GM12878 (cell line): Measurements from ENCODE around the gene ZNF48. TPM values are rescaled to one million over a fixed set of nuclear protein-coding genes. Genes with fewer than 3 reads are reported as not detected.

Source experiments
- ATAC-seq: fragments of 200-7000 bp; cut with Tn5 transposase; 3 replicates; pipeline ENCODE4 v1.9.1; 2020; ENCODE audit warnings: mild to moderate bottlenecking, moderate library complexity
- BruUV-seq: library from RNA; stranded (reverse); fragments of 400-500 nt; replicated peaks from 2 replicates; lab custom pipeline; 2021; lab: Mats Ljungman, UMichigan
- CTCF ChIA-PET: fragments of 300-600 bp; sonication (Branson Sonifier 250); formaldehyde crosslinking; extraction: SDS; loops from one replicate; lab custom pipeline; 2021; ENCODE audit warnings: inconsistent platforms; lab: Yijun Ruan, JAX
- POLR2A ChIA-PET: fragments of 350-600 bp; formaldehyde crosslinking; extraction: SDS; loops from one replicate; lab custom pipeline; 2021; ENCODE audit warnings: inconsistent platforms; lab: Charles Lee
- RAD21 ChIA-PET: fragments of 300-600 bp; sonication (Branson Sonifier 250); formaldehyde crosslinking; loops from one replicate; lab custom pipeline; 2023; ENCODE audit warnings: antibody characterized with exemption; ENCODE audit not compliant: unreplicated experiment; lab: Charles Lee
- SMC1A ChIA-PET: fragments of 300-600 bp; sonication (Branson Sonifier 250); formaldehyde crosslinking; loops from one replicate; lab custom pipeline; 2023; ENCODE audit not compliant: unreplicated experiment, uncharacterized antibody; lab: Charles Lee
- DNase-seq: peaks from one replicate; pipeline ENCODE4 v3.0.0-alpha.2; 2011; ENCODE audit warnings: low read depth, low spot score
- FAIRE-seq: peaks from 3 replicates; lab custom pipeline; 2011; peaks lifted over from hg19 to GRCh38; lab: Jason Lieb, UNC
- H2AFZ ChIP-seq: 2 replicates; pipeline ENCODE4 v1.6.0; 2011; ENCODE audit warnings: low read depth, low read length, control low read depth; ENCODE audit not compliant: control insufficient read depth
- H3K27ac ChIP-seq: 2 replicates; pipeline ENCODE4 v1.5.1; 2011; ENCODE audit warnings: control low read depth; ENCODE audit not compliant: control insufficient read depth, insufficient read depth
- H3K27me3 ChIP-seq, 2 experiments: replicated peaks in 1 of 2; 2 replicates each; pipeline versions ENCODE4 v1.6.0 to v1.6.1; 2011; ENCODE audit warnings: low read length in 1 of 2; ENCODE audit not compliant: control insufficient read depth in 2 of 2, insufficient read depth in 2 of 2
- H3K36me3 ChIP-seq, 2 experiments: 2 replicates each; pipeline ENCODE4 v1.5.1; 2011; ENCODE audit warnings: low read length in 1 of 2; ENCODE audit not compliant: control insufficient read depth in 2 of 2, insufficient read depth in 2 of 2
- H3K4me1 ChIP-seq: 2 replicates; pipeline ENCODE4 v1.6.1; 2011; ENCODE audit warnings: mild to moderate bottlenecking, low read length, moderate library complexity, mixed read lengths; ENCODE audit not compliant: control insufficient read depth, insufficient read depth
- H3K4me2 ChIP-seq: 2 replicates; pipeline ENCODE4 v1.6.0; 2011; ENCODE audit warnings: control low read depth; ENCODE audit not compliant: control insufficient read depth, insufficient read depth
- H3K4me3 ChIP-seq: fragments of 200-600 bp; sonication (generic); 2 replicates; pipeline ENCODE4 v1.5.1; 2016
- H3K79me2 ChIP-seq: 2 replicates; pipeline ENCODE4 v1.6.0; 2011; ENCODE audit warnings: low read length; ENCODE audit not compliant: control insufficient read depth, insufficient read depth
- H3K9ac ChIP-seq: 2 replicates; pipeline ENCODE4 v1.8.0; 2011; ENCODE audit warnings: low read length, control low read depth, mixed read lengths; ENCODE audit not compliant: control insufficient read depth, insufficient read depth
- H3K9me3 ChIP-seq: replicated peaks from 3 replicates; pipeline ENCODE4 v1.5.1; 2011; ENCODE audit warnings: mild to moderate bottlenecking, low read length; ENCODE audit not compliant: control insufficient read depth, insufficient read depth
- H4K20me1 ChIP-seq: 2 replicates; pipeline ENCODE4 v1.6.0; 2011; ENCODE audit not compliant: control insufficient read depth, insufficient read depth
- ETV6 ChIP-seq, 2 experiments: fragments of 450-650 bp in 1 of 2; IDR thresholded peaks in 1 of 2; conservative IDR thresholded peaks in 1 of 2; 2 replicates each; pipeline ENCODE4 v1.6.1; 2014; ENCODE audit warnings: antibody characterized with exemption in 1 of 2, borderline replicate concordance in 1 of 2, low read depth in 1 of 2, mild to moderate bottlenecking in 1 of 2, moderate library complexity in 1 of 2
- GATAD2B ChIP-seq: fragments of 450-650 bp; conservative IDR thresholded peaks from 2 replicates; pipeline ENCODE4 v1.6.1; 2017; ENCODE audit warnings: low read depth, mild to moderate bottlenecking, moderate library complexity
- KDM1A ChIP-seq: fragments of 200-600 bp; sonication (generic); IDR thresholded peaks from 2 replicates; pipeline ENCODE4 v1.6.1; 2016; ENCODE audit warnings: borderline replicate concordance
- MEF2A ChIP-seq: IDR thresholded peaks from 2 replicates; pipeline ENCODE4 v1.6.1; 2011; ENCODE audit warnings: low read depth, mild to moderate bottlenecking, low read length, moderate library complexity; ENCODE audit not compliant: insufficient read depth
- MLLT1 ChIP-seq: fragments of 450-650 bp; IDR thresholded peaks from 2 replicates; pipeline ENCODE4 v1.6.1; 2016; ENCODE audit warnings: mild to moderate bottlenecking
- MTA3 ChIP-seq: IDR thresholded peaks from 2 replicates; pipeline ENCODE4 v1.6.1; 2012; ENCODE audit warnings: low read length, inconsistent platforms, borderline replicate concordance
- NR2C1 ChIP-seq: fragments of 450-650 bp; IDR thresholded peaks from 2 replicates; pipeline ENCODE4 v1.6.1; 2017; ENCODE audit warnings: antibody characterized with exemption, mild to moderate bottlenecking, moderate library complexity
- NR2C2 ChIP-seq: IDR thresholded peaks from 2 replicates; pipeline ENCODE4 v1.6.1; 2011; ENCODE audit warnings: borderline replicate concordance, low read depth; ENCODE audit not compliant: control insufficient read depth, insufficient read length
- RELA ChIP-seq: fragments of 450-650 bp; IDR thresholded peaks from 2 replicates; pipeline ENCODE4 v1.8.0; 2014; ENCODE audit warnings: borderline replicate concordance; ENCODE audit not compliant: partially characterized antibody
- SKIL ChIP-seq: fragments of 450-650 bp; IDR thresholded peaks from 2 replicates; pipeline ENCODE4 v1.6.1; 2017; ENCODE audit warnings: mild to moderate bottlenecking, low read depth, inconsistent platforms; ENCODE audit not compliant: poor library complexity, severe bottlenecking
- USF2 ChIP-seq: IDR thresholded peaks from 2 replicates; pipeline ENCODE4 v1.6.1; 2011; ENCODE audit warnings: low read depth, low read length, improper control_type of control experiment, borderline replicate concordance
- YBX1 ChIP-seq: fragments of 450-650 bp; IDR thresholded peaks from 2 replicates; pipeline ENCODE4 v1.6.1; 2016; ENCODE audit warnings: antibody characterized with exemption
- WGBS: methylation state at CpG from one replicate; pipeline ENCODE4 v1.1.6; 2016; ENCODE audit warnings: low lambda C conversion rate; ENCODE audit not compliant: insufficient replicate concordance, insufficient coverage; ENCODE audit errors: missing lambda C conversion rate; 5-methylcytosine and 5-hydroxymethylcytosine counted together
- in situ Hi-C: fragments of 300-500 bp; cut with MboI; formaldehyde crosslinking; loops from 9 replicates; pipeline ENCODE4 v1.14.3; 2018; ENCODE audit warnings: mixed read lengths
- intact Hi-C: fragments of 100-400 bp; cut with micrococcal nuclease; formaldehyde crosslinking; loops from one replicate; pipeline ENCODE4 v1.14.2; 2022; ENCODE audit not compliant: unreplicated experiment
- polyA plus RNA-seq, 11 experiments: library from polyadenylated mRNA; depleted of rRNA in 4 of 11; unstranded in 6 of 11; stranded (reverse) in 5 of 11; fragments of >200 nt; fragmentation: Nextera tagmentation in 4 of 11; fragmentation: Illumina TruSeq in 1 of 11; extraction: Ambion mirVana in 4 of 11; extraction: Trizol in 1 of 11; gene quantifications; 1 replicate in 1 of 11; 2 replicates in 10 of 11; pipeline versions ENCODE4 v1.2.1 to v1.2.3, GENCODE V29; 2011 to 2016; ENCODE audit warnings: inconsistent platforms in 2 of 11, missing spikeins in 2 of 11, low read depth in 1 of 11
- total RNA-seq, 4 experiments: library from RNA; depleted of rRNA in 3 of 4; stranded (reverse); fragments of >200 nt in 3 of 4; fragmentation: Illumina TruSeq in 1 of 4; extraction: Trizol in 1 of 4; gene quantifications; 2 replicates each; pipeline versions ENCODE4 v1.2.1 to v1.2.3, GENCODE V29; 2013 to 2021

The ZNF48 gene
- total and polyA plus RNA-seq, 10 of the 15 experiments (the other 5 are each of a cell fraction or from before 2014, with no cell fraction given) = 0.14 to 12.0 (median 4.2) TPM

DNA sequence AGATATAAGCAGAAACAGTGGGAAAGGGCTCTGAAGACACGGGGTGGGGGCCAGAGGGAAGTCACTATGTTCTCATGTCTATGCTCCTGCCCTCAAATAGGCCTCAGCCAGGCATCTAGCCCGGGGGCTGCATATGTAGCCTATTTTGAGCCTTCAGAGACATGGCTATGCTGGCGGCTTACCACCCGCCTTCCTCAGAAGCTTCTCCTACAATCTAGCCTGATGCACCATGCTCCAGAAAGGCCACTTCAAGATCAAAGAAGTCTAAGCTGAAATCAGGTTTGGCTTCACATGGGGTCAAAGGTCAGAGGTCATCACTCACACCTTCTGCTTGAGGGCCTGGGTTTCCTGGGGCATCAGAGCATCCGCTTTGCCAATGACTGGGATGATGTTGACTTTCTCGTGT is 14.4 kb upstream of the ZNF48 start:
- H2AFZ ChIP-seq = no peak overlapping the region
- no peak overlapping the region for H3K27ac ChIP-seq
- peak overlapping the region; percentile 97; the same call in 1 of the 2 replicates for H3K4me3 ChIP-seq
- TF ChIP-seq KDM1A (no peak), MEF2A (no peak), NR2C1 (peak; percentile 74), NR2C2 (peak; percentile 82), USF2 (no peak), SKIL (no peak), GATAD2B (no peak), YBX1 (no peak), ETV6 (conservative IDR thresholded peaks at IDR 0.05 in 1 of 2, IDR thresholded peaks at IDR 0.05 in 1 of 2; ENCODE audit: borderline replicate concordance in 1 of 2, low read depth in 1 of 2) (no peak), MLLT1 (no peak), MTA3 (no peak), RELA (no peak)
- peaks cover 27% of the 10 kb centered on the region for H3K79me2 ChIP-seq
- no peaks in the 10 kb centered on the region for H3K27me3 ChIP-seq
- RAD21 ChIA-PET = interaction anchor here (1.3 to 3.2 kb wide), 2 partner anchors 10 to 27 kb away, joined by 3 to 25 read pairs; partner anchors contain the start of genes TBC1D10B and ZNF771
- SMC1A ChIA-PET = interaction anchor here (0.6 to 3.3 kb wide), 4 partner anchors 10 to 35 kb away, joined by 3 to 12 read pairs (median 4); no protein-coding TSS in a partner anchor
- in situ Hi-C loops (no loop called here), intact Hi-C loops (no loop called here)
- DNase-seq (no peak), ATAC-seq (no peak), FAIRE-seq (no peak)
- POLR2A ChIA-PET = interaction anchor here (0.5 to 4.3 kb wide), 3 partner anchors 10 to 29 kb away, joined by 4 to 37 read pairs (median 4); partner anchors contain the start of gene TBC1D10B
- 91% methylated on average over 6 of the region's 6 CpGs for WGBS
- no peak overlapping the region for H3K9ac ChIP-seq
- H3K9me3 ChIP-seq = no peaks in the 10 kb centered on the region
- H3K36me3 ChIP-seq = peaks cover 0 to 4% of the 10 kb centered on the region in 2 experiments; a peak in 2 of 4 replicates
- H4K20me1 ChIP-seq = no peaks in the 10 kb centered on the region
- CTCF ChIA-PET = interaction anchor here (1.0 kb wide), 1 partner anchor 155 kb away, joined by 3 read pairs; no protein-coding TSS in a partner anchor
- peaks cover 28% of the 10 kb centered on the region for H3K4me1 ChIP-seq
- no TSS peak for BruUV-seq
- H3K4me2 ChIP-seq = peak overlapping the region; percentile 94
